ENCODE data around the gene TGFB1. TPM values are rescaled to one million over a fixed set of nuclear protein-coding genes. Genes with fewer than 3 reads are reported as not detected.
"Not testable (repeated sequence)": the region's sequence is repeated elsewhere in the genome, so short reads cannot be mapped to it uniquely, and the experiment has no call there.

The TGFB1 gene
- polyA plus RNA-seq, 1 of the 3 experiments (the other 2 are of a cell fraction), result 25.5 TPM

DNA sequence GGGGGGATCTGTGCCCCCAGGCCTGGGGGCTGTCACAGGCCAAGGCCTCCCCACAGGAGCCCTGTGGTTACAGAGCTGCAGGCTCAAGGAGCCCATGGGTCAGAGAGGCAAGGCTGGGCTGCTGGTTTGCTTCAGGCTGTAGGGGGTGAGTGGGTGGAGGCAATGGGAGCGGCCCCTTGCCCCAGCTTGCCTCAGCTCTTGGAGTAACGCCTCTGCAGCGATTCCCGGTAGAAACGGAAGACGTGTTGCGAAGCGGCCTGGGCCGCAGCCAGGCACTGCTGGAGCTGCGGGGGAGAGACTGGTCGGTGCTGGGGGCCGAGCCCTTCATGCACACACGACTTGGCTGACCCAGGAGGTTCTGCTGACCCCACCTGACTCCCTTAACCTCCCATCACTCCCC, 32.7 kb upstream of the TGFB1 start:
- H3K27ac ChIP-seq (ENCODE audit: low read depth in 2 of 2, low read length in 1 of 2), result no peak overlapping the region
- ChIA-PET POLR2A (no interaction called here), CTCF (no interaction called here)
- no peak overlapping the region for H2AFZ ChIP-seq (ENCODE audit: low read depth)
- H3K4me1 ChIP-seq (ENCODE audit: control insufficient read depth in 1 of 2, insufficient read depth in 2 of 2, low read depth in 1 of 2, low read length in 1 of 2), result no peaks in the 10 kb centered on the region
- no peaks in the 10 kb centered on the region for H4K20me1 ChIP-seq (ENCODE audit: insufficient read depth)
- no peak overlapping the region for H3K4me2 ChIP-seq
- H3K9me3 ChIP-seq, result no peaks in the 10 kb centered on the region
- H3K27me3 ChIP-seq (ENCODE audit: insufficient read depth), result no peaks in the 10 kb centered on the region
- H3K9ac ChIP-seq, result no peak overlapping the region
- no peaks in the 10 kb centered on the region for H3K9me2 ChIP-seq
- peaks cover 3 to 24% of the 10 kb centered on the region in 2 experiments for H3K36me3 ChIP-seq (replicated peaks in 1 of 2; ENCODE audit: control insufficient read depth in 1 of 2, insufficient read depth in 2 of 2, low read length in 1 of 2)
- H3F3A ChIP-seq (replicated peaks; ENCODE audit: insufficient read depth), result no peaks in the 10 kb centered on the region
- no peak overlapping the region for H3K4me3 ChIP-seq (ENCODE audit: low read depth in 2 of 2, low read length in 1 of 2)
- no peaks in the 10 kb centered on the region for H3K79me2 ChIP-seq (ENCODE audit: insufficient read depth)
- DNase-seq, result no peak
- TF ChIP-seq TEAD4 (IDR thresholded peaks at IDR 0.05; ENCODE audit: borderline replicate concordance, insufficient read depth) (no peak), FOXM1 (IDR thresholded peaks at IDR 0.05; ENCODE audit: low read depth) (no peak), MEF2A (IDR thresholded peaks at IDR 0.05; ENCODE audit: borderline replicate concordance, low read depth) (no peak), POLR2AphosphoS5 (IDR thresholded peaks at IDR 0.05; ENCODE audit: low read depth, low read length) (no peak), YY1 (IDR thresholded peaks at IDR 0.05; ENCODE audit: low read depth) (no peak), FOSL2 (IDR thresholded peaks at IDR 0.05; ENCODE audit: borderline replicate concordance, low read depth) (no peak), SIN3A (IDR thresholded peaks at IDR 0.05; ENCODE audit: borderline replicate concordance, low read depth, low read length) (no peak), RAD21 (IDR thresholded peaks at IDR 0.05; ENCODE audit: low read length) (no peak), MXI1 (IDR thresholded peaks at IDR 0.05; ENCODE audit: low read depth, low read length) (no peak)
- TF ChIP-seq, protein P1, sequence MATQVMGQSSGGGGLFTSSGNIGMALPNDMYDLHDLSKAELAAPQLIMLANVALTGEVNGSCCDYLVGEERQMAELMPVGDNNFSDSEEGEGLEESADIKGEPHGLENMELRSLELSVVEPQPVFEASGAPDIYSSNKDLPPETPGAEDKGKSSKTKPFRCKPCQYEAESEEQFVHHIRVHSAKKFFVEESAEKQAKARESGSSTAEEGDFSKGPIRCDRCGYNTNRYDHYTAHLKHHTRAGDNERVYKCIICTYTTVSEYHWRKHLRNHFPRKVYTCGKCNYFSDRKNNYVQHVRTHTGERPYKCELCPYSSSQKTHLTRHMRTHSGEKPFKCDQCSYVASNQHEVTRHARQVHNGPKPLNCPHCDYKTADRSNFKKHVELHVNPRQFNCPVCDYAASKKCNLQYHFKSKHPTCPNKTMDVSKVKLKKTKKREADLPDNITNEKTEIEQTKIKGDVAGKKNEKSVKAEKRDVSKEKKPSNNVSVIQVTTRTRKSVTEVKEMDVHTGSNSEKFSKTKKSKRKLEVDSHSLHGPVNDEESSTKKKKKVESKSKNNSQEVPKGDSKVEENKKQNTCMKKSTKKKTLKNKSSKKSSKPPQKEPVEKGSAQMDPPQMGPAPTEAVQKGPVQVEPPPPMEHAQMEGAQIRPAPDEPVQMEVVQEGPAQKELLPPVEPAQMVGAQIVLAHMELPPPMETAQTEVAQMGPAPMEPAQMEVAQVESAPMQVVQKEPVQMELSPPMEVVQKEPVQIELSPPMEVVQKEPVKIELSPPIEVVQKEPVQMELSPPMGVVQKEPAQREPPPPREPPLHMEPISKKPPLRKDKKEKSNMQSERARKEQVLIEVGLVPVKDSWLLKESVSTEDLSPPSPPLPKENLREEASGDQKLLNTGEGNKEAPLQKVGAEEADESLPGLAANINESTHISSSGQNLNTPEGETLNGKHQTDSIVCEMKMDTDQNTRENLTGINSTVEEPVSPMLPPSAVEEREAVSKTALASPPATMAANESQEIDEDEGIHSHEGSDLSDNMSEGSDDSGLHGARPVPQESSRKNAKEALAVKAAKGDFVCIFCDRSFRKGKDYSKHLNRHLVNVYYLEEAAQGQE (IDR thresholded peaks at IDR 0.05; ENCODE audit: low read depth, low read length), result no peak
- TF ChIP-seq, protein P2, sequence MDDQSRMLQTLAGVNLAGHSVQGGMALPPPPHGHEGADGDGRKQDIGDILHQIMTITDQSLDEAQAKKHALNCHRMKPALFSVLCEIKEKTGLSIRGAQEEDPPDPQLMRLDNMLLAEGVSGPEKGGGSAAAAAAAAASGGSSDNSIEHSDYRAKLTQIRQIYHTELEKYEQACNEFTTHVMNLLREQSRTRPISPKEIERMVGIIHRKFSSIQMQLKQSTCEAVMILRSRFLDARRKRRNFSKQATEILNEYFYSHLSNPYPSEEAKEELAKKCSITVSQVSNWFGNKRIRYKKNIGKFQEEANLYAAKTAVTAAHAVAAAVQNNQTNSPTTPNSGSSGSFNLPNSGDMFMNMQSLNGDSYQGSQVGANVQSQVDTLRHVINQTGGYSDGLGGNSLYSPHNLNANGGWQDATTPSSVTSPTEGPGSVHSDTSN (IDR thresholded peaks at IDR 0.05), result no peak
- TF ChIP-seq, protein P3, sequence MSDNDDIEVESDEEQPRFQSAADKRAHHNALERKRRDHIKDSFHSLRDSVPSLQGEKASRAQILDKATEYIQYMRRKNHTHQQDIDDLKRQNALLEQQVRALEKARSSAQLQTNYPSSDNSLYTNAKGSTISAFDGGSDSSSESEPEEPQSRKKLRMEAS (IDR thresholded peaks at IDR 0.05; ENCODE audit: low read depth), result no peak
- 89% methylated on average over 12 of the region's 13 CpGs for WGBS (ENCODE audit: low lambda C conversion rate)

DNA sequence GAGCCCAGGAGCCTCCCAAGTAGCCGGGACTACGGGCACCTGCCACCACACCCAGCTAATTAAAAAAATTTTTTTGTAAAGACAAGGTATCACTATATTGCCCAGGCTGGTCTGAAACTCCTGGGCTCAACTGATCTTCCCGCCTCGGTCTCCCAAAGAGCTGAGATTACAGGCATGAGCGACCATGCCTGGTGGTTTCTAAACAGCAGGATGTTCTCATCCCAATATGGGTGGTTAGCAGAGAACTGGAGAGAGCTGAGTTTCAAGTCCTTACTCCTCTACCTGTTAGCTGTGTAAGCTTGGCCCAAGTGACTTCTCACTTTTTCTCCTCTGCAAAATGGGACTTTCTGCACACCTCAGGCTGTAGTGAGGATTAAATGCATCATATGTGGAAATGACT, 30.6 kb upstream of the TGFB1 start:
- DNase-seq, result no peak
- Histone ChIP-seq H3K9me3 (no peaks in the 10 kb centered on the region), H3K4me2 (no peak overlapping the region), H3K79me2 (ENCODE audit: insufficient read depth) (no peaks in the 10 kb centered on the region), H3F3A (replicated peaks; ENCODE audit: insufficient read depth) (peaks cover 15% of the 10 kb centered on the region), H3K4me1 (ENCODE audit: control insufficient read depth in 1 of 2, insufficient read depth in 2 of 2, low read depth in 1 of 2, low read length in 1 of 2) (no peaks in the 10 kb centered on the region), H4K20me1 (ENCODE audit: insufficient read depth) (no peaks in the 10 kb centered on the region), H3K36me3 (replicated peaks in 1 of 2; ENCODE audit: control insufficient read depth in 1 of 2, insufficient read depth in 2 of 2, low read length in 1 of 2) (peaks cover 0 to 10% of the 10 kb centered on the region in 2 experiments), H3K27ac (ENCODE audit: low read depth in 2 of 2, low read length in 1 of 2) (no peak overlapping the region), H3K27me3 (ENCODE audit: insufficient read depth) (no peaks in the 10 kb centered on the region), H3K9me2 (no peaks in the 10 kb centered on the region), H2AFZ (ENCODE audit: low read depth) (no peak overlapping the region), H3K4me3 (ENCODE audit: low read depth in 2 of 2, low read length in 1 of 2) (no peak overlapping the region), H3K9ac (no peak overlapping the region)
- ChIA-PET CTCF (interaction anchor here (0.7 kb wide), 1 partner anchor 1576 kb away, joined by 3 read pairs; no protein-coding TSS in a partner anchor), POLR2A (no interaction called here)
- 96% methylated on average over 5 of the region's 5 CpGs for WGBS (ENCODE audit: low lambda C conversion rate)
- TF ChIP-seq RCOR1 (IDR thresholded peaks at IDR 0.05; ENCODE audit: low read length) (no peak), SIN3A (IDR thresholded peaks at IDR 0.05; ENCODE audit: borderline replicate concordance, low read depth, low read length) (no peak), GATA2 (CRISPR knock-in tag; IDR thresholded peaks at IDR 0.05) (no peak), JUND (IDR thresholded peaks at IDR 0.05) (no peak)
- TF ChIP-seq, protein P4, sequence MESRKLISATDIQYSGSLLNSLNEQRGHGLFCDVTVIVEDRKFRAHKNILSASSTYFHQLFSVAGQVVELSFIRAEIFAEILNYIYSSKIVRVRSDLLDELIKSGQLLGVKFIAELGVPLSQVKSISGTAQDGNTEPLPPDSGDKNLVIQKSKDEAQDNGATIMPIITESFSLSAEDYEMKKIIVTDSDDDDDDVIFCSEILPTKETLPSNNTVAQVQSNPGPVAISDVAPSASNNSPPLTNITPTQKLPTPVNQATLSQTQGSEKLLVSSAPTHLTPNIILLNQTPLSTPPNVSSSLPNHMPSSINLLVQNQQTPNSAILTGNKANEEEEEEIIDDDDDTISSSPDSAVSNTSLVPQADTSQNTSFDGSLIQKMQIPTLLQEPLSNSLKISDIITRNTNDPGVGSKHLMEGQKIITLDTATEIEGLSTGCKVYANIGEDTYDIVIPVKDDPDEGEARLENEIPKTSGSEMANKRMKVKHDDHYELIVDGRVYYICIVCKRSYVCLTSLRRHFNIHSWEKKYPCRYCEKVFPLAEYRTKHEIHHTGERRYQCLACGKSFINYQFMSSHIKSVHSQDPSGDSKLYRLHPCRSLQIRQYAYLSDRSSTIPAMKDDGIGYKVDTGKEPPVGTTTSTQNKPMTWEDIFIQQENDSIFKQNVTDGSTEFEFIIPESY (IDR thresholded peaks at IDR 0.05; ENCODE audit: borderline replicate concordance, low read depth), result no peak
- TF ChIP-seq, protein P3 (IDR thresholded peaks at IDR 0.05; ENCODE audit: low read depth), result no peak

DNA sequence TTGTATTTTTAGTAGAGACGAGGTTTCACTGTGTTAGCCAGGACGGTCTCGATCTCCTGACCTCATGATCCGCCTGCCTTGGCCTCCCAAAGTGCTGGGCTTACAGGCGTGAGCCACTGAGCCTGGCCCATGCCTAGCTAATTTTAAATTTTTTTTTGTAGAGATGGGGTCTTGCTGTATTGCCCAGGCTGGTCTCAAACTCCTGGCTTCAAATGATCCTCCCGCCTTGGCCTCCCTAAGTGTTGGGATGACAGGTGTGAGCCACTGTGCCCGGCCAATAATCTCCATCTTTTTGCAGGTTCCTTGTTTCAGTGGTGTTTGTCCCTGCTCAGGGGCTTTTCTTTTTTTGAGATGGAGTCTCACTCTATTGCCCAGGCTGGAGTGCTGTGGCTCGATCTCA, 27.8 kb upstream of the TGFB1 start:
- H3K4me1 ChIP-seq (ENCODE audit: control insufficient read depth in 1 of 2, insufficient read depth in 2 of 2, low read depth in 1 of 2, low read length in 1 of 2); CTCF ChIA-PET; H3K4me2 ChIP-seq; H3K4me3 ChIP-seq (ENCODE audit: low read depth in 2 of 2, low read length in 1 of 2); H3K27me3 ChIP-seq (ENCODE audit: insufficient read depth); H3K9me3 ChIP-seq; H3K27ac ChIP-seq (ENCODE audit: low read depth in 2 of 2, low read length in 1 of 2); H3K9ac ChIP-seq; DNase-seq; H3K36me3 ChIP-seq (replicated peaks in 1 of 2; ENCODE audit: control insufficient read depth in 1 of 2, insufficient read depth in 2 of 2, low read length in 1 of 2); H2AFZ ChIP-seq (ENCODE audit: low read depth); H3K79me2 ChIP-seq (ENCODE audit: insufficient read depth); H4K20me1 ChIP-seq (ENCODE audit: insufficient read depth); H3K9me2 ChIP-seq: not testable (repeated sequence)
- WGBS (ENCODE audit: low lambda C conversion rate), result 94% methylated on average over 8 of the region's 8 CpGs
- H3F3A ChIP-seq (replicated peaks; ENCODE audit: insufficient read depth), result peaks cover 20% of the 10 kb centered on the region
- POLR2A ChIA-PET, result interaction anchor here (0.6 kb wide), 1 partner anchor 12 kb away, joined by 3 read pairs; no protein-coding TSS in a partner anchor

Data from SK-N-SH (cell line).